NOMO-1 treated with dmso at 0.1 percent for 144 hours (cell line): ENCODE results near the gene KRTAP10-1.

Source experiments
- DNase-seq: peaks from one replicate; lab custom pipeline; 2025; ENCODE audit not compliant: unreplicated experiment; lab: John Stamatoyannopoulos, UW

Gene KRTAP10-1

GRCh38 chr21:44548922-44549321 lies 8.9 kb upstream of the KRTAP10-1 start:
- DNase-seq = no peak

- no peak for DNase-seq
Observed at GRCh38 chr21:44548381-44548780, 8.4 kb upstream of the KRTAP10-1 start.

DNA sequence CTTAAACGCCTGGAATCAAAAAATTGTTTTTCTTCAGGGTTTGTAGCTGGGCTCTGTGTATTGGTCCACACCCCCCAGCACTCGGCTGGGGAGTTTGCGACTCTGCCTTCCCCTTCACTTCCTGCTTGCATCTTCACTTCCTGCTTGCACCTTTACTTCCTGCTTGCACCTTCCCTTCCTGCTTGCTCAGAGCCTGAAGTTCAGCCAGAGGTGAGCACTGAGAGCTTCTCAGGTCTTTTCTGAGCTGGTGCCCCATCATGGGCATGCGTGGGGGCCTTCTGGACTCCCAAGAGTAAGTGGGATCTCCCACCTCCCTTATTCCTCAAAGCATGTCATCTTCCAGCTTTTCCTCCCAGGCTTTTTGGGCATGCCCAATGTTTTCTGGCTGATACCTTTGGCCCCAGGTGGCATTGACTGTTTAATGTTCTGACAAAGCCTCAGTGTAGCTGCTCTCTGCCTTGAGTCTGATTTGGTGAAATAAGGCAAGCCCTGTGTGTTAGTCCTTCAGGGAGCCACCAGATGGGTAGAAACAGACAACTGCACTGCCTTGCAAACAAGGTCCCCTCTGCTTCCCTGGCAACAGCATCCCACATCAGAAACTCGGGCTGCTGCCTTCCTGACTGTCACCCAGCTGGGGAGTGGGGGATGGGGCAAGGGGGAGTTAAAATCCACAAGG lies 7.8 kb upstream of the KRTAP10-1 start:
- DNase-seq = no peak

DNA sequence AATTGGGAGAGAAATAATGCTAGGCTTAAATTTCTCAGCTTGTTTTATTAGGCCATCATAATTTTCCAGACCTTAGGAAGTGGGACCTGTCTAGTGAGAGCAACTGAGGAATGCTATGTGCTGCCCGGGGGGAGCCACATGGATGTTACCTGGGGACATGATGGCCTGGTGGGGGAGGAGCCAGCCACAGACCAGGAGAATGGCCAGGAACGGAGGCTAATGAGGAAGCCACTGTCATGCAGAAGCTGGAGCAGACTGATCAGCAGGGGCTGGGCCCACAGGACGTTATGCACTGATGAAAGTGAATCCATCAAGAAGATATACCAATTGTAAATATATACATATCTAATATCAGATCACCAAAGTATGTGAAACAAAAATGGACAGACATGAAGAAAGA lies 4.6 kb upstream of the KRTAP10-1 start:
- no peak for DNase-seq

DNA sequence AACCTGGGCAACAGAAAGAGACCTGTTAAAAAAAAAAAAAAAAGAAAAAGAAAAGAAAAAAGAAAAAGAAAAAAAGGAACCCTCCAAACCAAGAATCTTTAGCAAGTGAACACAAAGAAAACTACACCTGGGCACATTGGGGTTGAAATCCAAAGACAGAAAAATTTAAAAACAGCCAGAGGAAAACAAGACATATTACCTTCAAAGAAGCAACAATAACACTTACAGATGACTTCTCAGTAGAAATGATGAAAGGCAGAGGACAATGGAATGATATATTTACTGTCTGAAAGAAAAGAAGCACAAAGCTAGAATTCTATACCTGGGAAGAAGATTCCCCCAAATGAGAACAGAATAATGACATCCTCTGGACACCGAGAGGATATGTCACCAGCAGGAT lies 2.7 kb upstream of the KRTAP10-1 start:
- DNase-seq = no peak

DNA sequence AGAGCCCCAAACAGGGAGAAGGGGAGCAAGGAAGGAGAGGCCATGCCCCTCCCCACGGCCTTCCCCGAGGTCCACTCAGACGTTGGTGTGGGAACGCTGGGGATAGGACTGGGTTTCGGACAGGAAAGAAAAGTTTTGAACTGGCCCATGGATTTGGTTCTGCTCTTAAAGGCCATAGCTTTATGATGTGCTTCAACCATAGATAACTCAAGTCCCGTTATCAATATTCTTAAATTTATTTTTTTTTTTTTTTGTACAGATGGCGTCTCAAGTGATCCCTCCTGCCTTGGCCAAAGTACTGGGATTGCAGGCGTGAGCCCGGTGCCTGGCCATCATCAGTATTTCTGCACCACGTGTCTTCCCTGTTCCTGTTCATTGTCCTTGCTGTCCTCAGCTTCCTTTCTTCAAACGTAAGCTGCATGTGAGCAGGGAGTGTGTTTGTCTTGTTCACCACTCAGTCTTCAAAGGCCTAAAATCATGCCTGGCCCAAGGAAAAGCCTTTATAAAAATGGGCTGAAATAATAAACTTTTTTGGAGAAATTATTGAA lies 820 bp upstream of the KRTAP10-1 start:
- no peak for DNase-seq

- DNase-seq = no peak
Observed at GRCh38 chr21:44539046-44539445, 949 bp downstream of the KRTAP10-1 start.

DNA sequence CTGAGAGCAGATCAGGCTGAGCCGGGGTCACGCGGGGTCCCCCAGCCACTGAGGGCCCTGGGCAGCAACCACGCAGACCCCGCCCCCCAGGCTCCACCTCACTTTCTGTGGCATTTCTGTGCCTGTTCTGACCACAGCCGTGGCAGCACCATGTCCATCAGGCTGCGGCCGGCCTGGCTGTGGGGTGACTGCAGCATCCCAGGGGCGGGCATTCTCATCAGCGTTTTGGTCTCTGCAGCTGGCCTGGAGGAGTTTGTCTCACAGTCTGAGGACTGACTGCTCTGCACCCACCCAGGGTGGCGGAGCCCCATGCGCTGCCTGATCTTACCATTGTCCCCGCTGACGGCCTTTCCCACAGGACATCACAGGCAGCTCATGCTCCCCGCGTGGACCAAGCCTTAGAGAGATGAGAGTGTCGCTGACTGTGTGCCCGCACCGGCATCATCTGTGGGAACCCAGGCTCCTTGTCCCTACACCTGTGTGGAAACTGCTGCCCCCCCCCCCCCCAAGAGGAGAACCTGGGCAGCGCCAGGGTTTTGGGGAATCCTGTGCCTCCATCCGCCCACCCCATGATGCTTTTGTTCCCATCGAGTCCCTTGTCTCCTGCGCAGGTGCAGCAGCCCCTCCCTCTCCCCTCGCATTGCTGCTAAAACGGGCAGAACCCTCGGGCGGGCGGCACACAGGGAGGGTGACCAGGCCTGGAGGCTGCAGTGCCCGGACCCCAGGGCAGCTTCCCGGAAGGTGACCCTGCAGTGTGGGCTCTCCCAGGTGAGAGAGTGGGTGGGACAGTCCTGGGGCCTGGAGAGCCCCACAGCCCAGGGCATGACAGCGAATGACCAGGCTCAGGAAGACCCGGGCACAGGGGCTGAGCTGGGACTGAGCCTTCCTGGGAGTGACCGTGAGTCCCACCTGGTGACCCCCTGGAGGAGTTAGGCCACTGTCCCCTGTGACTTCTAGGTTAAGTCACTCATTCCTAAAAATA lies 1.8 kb downstream of the KRTAP10-1 start:
- DNase-seq = no peak

DNA sequence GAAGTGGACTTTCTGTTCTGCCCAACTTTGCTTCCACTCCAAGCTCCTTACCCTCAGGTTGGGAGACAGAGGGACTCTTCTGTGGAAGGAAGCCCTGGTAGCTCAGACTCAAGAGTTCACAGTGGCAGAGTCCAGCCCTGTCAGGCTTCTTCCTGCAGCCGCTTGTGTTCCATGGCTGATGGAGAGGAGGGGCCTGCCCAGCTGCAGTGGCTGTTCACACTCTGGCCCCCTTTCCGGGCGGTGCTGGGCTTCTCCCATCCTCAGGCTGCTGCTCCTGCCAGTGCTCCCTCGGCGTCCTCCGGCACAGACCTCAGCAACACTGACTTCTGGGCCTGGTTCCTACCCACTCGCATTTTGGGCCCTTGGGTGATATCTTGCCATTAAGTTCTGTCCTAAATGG lies 4.0 kb downstream of the KRTAP10-1 start:
- DNase-seq = no peak

GRCh38 chr21:44534688-44535087 lies 5.3 kb downstream of the KRTAP10-1 start:
- no peak for DNase-seq

DNA sequence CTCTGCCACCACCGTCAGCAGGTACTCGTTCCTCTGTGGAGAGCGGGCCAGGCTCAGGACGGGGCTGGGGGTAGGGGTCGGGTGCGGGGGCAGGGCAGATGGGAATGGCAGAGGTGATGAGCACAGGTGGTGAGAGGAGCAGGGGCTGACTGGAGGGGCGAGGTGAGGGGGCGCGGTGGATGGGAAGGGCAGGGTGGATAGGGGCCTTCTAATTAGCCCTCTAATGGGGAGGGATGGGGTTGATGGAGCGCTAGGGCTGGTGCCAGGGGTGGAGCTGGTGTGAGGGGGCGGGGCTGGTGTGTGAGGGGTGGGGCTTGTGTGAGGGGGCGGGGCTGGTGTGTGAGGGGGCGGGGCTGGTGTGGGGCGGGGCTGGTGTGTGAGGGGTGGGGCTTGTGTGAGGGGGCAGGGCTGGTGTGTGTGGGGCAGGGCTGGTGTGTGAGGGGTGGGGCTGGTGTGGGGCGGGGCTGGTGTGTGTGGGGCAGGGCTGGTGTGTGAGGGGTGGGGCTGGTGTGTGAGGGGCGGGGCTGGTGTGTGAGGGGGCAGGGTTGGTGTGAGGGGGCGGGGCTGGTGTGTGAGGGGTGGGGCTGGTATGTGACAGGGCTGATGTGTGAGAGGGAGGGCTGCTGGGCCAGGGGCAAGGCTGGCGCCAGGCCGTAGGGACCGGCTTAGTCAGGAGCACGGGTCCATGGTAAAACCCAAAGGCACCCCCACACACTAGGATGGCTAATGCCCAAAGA lies 5.9 kb downstream of the KRTAP10-1 start:
- DNase-seq = no peak

- DNase-seq = no peak
Observed at GRCh38 chr21:44533121-44533890, 6.7 kb downstream of the KRTAP10-1 start.

- no peak for DNase-seq
Observed at GRCh38 chr21:44532712-44533111, 7.3 kb downstream of the KRTAP10-1 start.

DNA sequence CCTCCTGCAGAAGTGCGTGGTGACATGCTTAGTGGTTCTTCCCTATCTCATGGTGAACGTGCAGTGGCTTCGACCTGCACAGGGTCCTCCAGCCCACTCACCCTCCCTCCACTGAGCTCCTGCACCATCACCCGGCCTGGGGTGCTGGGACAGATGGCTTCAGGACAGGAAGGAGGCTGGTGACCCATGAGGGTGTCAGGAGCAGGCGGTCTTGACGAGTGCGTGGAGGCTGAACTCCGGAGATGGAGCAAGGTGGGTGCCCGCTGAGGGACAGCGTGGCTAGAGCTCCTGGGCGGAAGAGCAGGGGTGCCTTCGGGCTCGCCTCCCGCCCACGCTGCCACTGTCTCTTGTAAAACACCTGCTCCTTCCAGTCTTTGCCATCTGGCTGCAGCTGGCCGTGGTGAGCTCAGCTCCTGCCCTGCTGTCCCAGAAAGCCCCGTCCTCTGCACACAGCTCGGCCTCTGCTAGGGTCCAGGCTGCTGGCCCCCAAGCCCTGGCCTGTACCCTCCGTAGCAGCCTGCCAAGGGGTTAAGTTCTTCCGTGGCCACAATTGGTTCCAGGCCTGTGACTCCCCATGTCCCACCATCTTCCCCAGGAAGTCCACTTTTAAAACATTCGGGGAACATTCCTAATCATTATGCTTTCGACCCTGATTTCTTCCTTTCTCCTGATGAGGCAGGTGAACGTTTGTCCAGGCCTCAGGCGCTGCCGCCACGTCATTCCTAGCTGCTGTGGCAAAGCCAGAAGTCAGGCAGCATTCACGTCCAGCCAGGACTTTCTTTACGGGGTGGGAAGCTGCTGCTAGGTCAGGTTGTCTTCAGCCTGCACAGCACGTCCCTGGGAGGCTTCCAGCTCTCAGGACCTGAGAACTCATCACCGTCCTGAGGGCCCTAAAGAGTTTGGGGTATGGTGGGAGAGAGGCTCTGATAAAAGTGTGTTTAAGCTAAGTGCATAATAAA lies 8.1 kb downstream of the KRTAP10-1 start:
- no peak for DNase-seq

GRCh38 chr21:44530903-44531605 lies 8.9 kb downstream of the KRTAP10-1 start:
- DNase-seq = no peak

GRCh38 chr21:44530221-44530902 lies 9.6 kb downstream of the KRTAP10-1 start:
- no peak for DNase-seq

GRCh38 chr21:44529503-44530125 lies 10.4 kb downstream of the KRTAP10-1 start:
- DNase-seq = no peak

DNA sequence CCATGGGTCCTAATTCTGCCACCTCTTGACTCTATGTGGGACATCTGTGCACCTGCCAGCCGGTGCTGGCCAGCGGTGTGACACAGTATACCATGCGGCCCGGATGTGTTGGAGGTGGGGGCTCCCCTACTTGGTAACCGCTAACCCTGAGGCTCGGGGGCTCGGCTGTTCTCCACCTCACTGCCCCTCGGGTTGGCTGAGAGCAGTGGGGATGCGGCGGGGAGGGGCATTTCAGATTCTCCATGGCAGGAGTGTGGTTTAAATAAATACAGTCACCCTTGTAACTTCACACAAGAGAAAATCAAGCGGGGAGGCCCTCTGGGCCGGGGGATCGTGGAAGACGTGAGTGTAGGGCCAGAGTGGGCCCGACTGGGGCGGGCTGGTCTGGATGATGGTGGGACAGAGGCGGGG lies 11.0 kb downstream of the KRTAP10-1 start:
- DNase-seq = no peak
